Suppressor macrophage treated with lipopolysaccharide for 4 hours (primary cell): ENCODE data around the gene FER.
"Not testable (repeated sequence)": the region's sequence is repeated elsewhere in the genome, so short reads cannot be mapped to it uniquely, and the experiment has no call there.

Experiments used
- DNase-seq: peaks from one replicate; pipeline ENCODE4 v3.0.0-alpha.2; 2020

The FER gene

GRCh38 chr5:108898707-108899106, 151.0 kb downstream of the FER start:
- no peak for DNase-seq

GRCh38 chr5:108899244-108899643, 151.5 kb downstream of the FER start:
- DNase-seq, result not testable (repeated sequence)

- DNase-seq, result no peak
Measured at GRCh38 chr5:108900668-108901067, 153.0 kb downstream of the FER start.

GRCh38 chr5:108905805-108906204, 158.1 kb downstream of the FER start:
- DNase-seq, result no peak

- DNase-seq, result no peak
Measured at GRCh38 chr5:108910627-108911026, 162.9 kb downstream of the FER start.

- no peak for DNase-seq
Measured at GRCh38 chr5:108911055-108911454, 163.4 kb downstream of the FER start.

GRCh38 chr5:108917596-108917995, 169.9 kb downstream of the FER start:
- DNase-seq, result no peak

GRCh38 chr5:108919591-108920326, 172.1 kb downstream of the FER start:
- DNase-seq, result peak; percentile 5

- no peak for DNase-seq
Measured at GRCh38 chr5:108924457-108924961, 176.8 kb downstream of the FER start.

- no peak for DNase-seq
Measured at GRCh38 chr5:108925073-108925472, 177.4 kb downstream of the FER start.

GRCh38 chr5:108930107-108930506, 182.4 kb downstream of the FER start:
- no peak for DNase-seq

- DNase-seq, result no peak
Measured at GRCh38 chr5:108935611-108936010, 187.9 kb downstream of the FER start.

GRCh38 chr5:108937221-108937620, 189.5 kb downstream of the FER start:
- DNase-seq, result no peak

GRCh38 chr5:108940506-108940905, 192.8 kb downstream of the FER start:
- DNase-seq, result no peak

GRCh38 chr5:108941746-108942145, 194.0 kb downstream of the FER start:
- DNase-seq, result no peak

GRCh38 chr5:108942701-108943100, 195.0 kb downstream of the FER start:
- DNase-seq, result no peak

- no peak for DNase-seq
Measured at GRCh38 chr5:108945094-108945493, 197.4 kb downstream of the FER start.

- DNase-seq, result no peak
Measured at GRCh38 chr5:108946008-108946407, 198.3 kb downstream of the FER start.

GRCh38 chr5:108947164-108947563, 199.5 kb downstream of the FER start:
- no peak for DNase-seq

GRCh38 chr5:108950276-108950675, 202.6 kb downstream of the FER start:
- DNase-seq, result no peak

- DNase-seq, result no peak
Measured at GRCh38 chr5:108953940-108954339, 206.2 kb downstream of the FER start.

GRCh38 chr5:108957333-108957732, 209.6 kb downstream of the FER start:
- no peak for DNase-seq

- DNase-seq, result no peak
Measured at GRCh38 chr5:108966910-108967309, 219.2 kb downstream of the FER start.

GRCh38 chr5:108974594-108974993, 226.9 kb downstream of the FER start:
- DNase-seq, result no peak

- DNase-seq, result no peak
Measured at GRCh38 chr5:108975697-108976096, 228.0 kb downstream of the FER start.
